Measurements from ENCODE around the gene MEX3D.
A peak's percentile ranks its signal among the peaks of the same experiment; 100 is the strongest.

The MEX3D gene

DNA sequence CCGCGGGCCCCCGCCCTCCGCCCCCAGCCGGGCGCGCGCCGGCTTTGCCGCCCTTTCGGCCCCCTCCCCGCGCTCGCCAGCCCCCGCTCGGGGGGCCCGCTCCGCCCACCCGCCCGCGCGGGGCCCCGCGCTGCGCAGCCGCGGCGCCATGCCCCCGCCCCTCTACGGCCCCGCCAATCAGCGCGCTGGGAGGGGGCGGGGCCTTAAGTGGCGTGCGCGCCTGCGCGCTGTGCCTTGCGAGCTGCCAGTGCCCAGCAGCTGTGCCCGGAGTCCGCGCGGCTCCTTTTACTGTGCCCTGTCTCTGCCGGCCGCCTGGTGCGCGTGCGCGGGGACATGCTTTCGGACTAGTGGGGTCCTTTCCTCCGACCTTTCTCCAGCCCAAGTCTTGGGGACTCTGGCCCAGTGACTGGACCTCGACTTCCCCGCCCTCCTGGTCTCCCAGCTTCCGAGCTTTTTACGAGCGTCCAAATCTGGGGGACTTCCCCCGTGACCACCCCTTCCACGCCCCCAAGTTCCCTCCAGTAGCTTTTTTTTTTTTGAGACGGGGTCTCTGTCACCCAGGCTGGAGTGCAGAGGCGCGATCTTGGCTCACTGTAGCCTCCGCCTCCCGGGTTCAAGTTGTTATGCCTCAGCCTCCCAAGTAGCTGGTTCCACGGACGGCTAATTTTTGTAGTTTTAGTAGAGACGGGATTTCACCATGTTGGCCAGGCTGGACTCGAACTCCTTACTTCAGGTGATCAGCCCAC, 24.8 kb upstream of the MEX3D start, which contains the start of gene MBD3:
Gene MBD3 (minus strand): TSS at position 111 of the 746 bp plus-strand sequence. CDS start 234 bp downstream, outside the sequence.
- DNase-seq = peak; percentile 91 to 92

DNA sequence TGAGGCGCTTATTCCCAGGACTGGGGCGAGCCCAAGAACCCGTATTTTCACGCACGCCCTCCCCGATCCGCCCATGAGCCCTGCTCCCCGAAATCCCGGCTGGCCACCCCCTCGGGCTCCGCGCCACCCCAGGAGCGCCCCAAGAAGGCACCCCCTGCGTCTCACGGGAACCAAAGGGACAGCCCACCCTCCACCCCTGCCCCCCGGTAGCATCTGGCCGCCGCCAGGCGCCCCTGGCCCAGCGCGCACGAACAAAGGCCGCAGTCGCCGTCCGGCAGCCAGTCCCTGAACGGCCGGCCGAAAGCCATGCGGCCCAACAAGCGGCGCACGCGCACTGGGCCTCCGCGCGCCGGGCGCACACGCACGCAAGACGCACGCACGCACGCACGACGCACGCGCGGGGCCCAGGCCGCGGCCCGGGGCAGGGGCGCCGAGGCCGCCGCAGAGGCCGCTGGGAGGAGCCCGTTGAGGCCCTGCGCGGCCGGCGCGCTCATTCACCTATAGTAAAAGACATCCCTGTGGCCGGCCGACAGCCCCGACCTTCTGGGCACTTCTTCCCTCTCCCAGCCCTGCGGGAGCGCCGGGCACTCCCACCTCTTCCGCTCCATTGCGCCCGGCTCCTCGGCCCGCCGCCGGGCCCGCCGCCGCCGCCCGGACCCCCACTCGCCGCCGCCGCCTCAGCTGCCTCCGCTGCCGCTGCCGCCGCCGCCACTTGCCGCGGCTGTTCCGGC, 24.1 kb upstream of the MEX3D start:
- DNase-seq = peak; percentile 85 to 87

DNA sequence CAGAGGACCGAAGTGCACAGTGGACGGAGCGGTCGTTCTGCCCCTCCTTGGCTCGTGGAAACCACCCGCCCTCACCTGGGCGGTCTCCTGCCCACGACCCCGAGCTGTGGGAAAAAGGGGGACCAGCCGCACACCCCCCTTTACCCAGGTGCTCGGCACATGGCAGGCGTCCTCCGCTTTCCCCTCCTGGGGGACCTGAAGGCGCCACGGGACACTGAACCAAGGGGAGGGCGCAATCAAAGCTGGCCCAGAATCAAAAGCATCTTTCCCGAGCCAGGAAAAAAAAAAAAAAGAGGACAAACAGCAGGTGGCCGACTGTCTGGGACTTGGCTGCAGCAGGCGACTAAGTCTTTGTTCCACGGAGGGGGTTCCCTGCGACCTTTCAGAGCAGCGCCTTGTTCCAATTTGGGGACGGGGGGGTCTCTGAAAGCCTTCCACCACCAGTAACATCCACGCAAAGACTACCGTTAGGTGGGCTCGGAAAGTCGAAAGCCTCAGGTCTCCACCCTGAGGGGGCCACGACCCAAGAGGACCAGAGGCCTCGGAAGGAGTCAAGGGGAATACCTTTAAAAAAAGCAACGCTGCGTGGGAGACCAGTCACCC, 23.4 kb upstream of the MEX3D start:
- DNase-seq = no peak

DNA sequence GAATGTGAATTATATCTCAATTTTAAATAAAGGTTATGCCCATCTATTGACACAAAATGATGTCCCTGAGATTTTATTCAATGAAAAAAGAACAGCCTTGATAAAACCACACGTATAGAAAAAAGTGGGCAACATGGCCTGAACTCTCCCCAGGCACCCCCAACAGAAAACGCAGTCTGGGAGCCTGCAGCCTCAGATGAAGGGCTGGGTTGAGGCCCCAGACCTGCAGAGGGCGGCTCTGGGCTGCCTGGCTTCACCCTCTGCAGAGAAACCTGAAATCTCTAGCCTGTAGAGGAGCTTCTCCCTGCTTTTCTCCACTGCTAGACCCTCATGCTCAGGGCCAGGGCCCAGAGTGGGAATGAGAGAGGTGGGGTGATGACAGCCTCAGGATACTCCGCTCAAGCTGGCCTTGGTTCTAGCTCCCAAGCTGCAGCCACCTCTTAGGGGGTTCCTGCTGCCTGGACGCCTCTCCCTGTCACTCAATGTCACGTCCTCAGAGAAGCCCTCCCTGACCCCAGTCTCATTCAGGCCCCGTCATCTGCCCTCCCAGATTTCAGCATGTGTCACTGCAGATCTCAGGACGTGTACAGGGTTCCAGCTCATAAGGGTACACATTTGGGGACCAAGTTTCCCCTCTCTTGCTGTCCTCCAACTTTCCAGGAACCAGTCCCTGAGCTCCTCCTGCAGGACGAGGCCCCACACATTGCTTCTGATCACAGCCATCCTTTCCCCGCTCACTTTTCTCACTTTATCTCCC, 22.7 kb upstream of the MEX3D start:
- DNase-seq = peak; percentile 63 to 65

DNA sequence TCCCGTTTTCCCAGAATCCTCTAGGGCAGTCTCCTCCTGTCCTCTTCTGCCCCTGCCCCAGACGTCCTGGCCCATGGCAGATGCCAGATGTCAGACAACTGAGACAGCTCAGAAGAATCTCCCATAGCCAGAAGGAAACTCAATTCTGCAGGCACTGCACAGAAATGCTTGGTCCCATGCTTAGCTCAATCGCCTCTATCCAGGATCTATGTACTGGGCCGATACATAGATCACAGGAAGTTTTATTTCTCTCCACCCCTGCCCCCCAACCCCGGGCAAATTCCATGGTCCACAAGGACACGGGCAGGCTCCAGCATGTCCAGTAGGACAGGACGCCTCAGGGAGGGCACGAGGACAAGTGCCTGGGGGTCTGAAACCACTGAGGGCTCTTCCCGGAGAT, 19.7 kb upstream of the MEX3D start:
- no peak for DNase-seq

- DNase-seq = no peak
Measured at GRCh38 chr19:1585243-1585580, 17.1 kb upstream of the MEX3D start.

GRCh38 chr19:1584500-1585242, 16.5 kb upstream of the MEX3D start:
- DNase-seq = no peak

- no peak for DNase-seq
Measured at GRCh38 chr19:1582201-1582600, 14.1 kb upstream of the MEX3D start.

DNA sequence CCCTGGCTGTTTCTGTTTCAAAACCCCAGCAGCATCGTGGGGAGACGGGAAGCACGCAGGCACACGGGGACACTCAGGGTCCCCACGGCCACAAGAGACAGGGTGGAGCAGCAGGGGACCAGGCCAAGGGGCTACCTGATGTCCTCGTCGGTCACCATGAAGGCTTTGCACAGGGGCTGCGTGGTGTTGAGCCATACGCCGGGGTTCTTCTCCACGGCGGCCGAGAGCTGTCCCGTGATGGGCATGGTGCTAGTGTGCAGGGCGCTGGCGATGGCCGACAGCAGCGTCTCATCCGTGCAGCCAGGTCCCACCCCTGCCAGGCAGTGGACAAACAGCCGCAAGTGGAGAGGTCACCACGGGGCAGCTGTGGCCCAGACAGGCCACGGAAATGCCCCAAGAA, 12.8 kb upstream of the MEX3D start:
- DNase-seq = no peak

DNA sequence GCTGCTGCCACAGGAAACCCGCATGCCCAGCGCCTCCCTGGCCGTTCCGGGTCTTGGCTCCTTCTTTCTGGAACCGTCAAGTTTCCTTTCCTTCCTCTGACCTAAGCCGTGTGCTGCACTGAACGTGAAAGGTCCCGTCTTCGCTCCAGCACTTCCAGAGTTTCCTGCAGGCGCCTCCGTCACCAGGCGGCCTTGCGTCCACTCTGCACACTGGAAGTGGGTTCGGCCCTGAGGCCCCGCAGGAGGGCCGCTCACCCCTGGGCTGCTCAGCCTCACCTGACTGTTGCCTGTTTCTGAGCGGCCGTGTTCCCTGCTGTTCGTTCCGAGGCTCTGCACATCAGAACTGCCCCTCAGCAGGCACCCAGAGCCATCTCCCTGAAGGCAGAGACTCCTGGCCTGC, 12.3 kb upstream of the MEX3D start:
- DNase-seq = no peak

DNA sequence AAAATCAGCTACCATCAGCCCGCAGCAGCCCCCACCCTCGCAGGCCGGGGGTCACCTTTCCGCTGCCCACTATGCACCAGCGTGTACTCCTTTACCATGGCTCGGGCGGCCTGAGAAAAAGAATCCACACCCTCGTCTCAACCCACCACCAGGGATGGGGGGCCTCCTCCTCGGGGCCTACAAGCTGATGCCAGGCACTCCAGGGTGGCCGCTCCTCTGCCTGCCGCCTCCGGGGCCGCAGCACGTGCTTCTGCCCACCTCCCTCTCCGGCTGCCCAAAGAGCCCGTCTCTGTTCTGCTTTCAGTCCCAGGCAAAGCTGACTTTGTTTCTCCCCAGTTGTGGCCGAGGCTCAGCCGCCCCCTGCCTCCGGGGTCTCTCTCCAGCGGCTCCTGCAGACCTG, 11.1 kb upstream of the MEX3D start:
- DNase-seq = no peak

- DNase-seq = no peak
Measured at GRCh38 chr19:1577929-1578618, 9.9 kb upstream of the MEX3D start.

DNA sequence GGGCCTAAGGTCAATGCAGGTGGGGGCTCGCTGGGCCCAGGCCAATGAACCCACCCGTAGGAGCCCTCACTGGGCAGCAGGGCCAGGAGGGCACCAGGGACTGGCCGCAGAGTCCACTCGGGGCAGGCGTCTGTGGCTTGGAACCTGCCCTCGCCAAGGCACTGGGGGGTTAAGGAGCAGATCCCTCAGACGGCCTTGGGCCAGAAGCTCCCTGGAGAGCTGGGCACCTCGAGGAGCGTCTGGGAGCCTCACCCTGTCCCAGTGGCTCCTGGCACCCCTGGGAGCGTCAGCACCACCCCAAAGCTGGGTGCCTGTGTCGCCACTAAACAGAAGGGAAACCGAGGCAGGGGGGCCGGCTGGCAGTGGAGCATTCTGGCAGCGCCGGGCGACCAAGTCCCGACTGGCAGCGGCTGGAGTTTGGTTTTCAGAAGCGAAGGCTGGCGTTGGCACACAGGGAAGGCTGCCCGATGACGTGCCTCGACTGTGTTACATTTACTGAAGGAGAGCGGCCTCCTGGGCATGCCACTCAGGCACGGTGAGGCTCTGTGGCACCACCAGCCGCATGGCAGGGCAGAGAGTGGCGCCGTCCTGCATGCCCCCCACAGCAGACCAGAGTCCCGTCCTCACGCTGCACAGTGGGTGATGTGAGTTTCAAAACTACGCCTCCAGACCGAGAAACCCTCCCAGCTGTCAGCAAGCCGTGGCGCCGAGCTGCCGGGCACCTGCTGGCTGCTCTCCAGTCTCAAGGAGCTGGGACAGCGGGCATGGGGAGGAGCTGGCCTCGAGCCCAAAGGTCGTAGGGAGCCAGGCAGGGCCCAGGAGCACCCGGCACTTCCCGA, 9.2 kb upstream of the MEX3D start:
- no peak for DNase-seq

GRCh38 chr19:1576242-1577089, 8.3 kb upstream of the MEX3D start:
- no peak for DNase-seq

DNA sequence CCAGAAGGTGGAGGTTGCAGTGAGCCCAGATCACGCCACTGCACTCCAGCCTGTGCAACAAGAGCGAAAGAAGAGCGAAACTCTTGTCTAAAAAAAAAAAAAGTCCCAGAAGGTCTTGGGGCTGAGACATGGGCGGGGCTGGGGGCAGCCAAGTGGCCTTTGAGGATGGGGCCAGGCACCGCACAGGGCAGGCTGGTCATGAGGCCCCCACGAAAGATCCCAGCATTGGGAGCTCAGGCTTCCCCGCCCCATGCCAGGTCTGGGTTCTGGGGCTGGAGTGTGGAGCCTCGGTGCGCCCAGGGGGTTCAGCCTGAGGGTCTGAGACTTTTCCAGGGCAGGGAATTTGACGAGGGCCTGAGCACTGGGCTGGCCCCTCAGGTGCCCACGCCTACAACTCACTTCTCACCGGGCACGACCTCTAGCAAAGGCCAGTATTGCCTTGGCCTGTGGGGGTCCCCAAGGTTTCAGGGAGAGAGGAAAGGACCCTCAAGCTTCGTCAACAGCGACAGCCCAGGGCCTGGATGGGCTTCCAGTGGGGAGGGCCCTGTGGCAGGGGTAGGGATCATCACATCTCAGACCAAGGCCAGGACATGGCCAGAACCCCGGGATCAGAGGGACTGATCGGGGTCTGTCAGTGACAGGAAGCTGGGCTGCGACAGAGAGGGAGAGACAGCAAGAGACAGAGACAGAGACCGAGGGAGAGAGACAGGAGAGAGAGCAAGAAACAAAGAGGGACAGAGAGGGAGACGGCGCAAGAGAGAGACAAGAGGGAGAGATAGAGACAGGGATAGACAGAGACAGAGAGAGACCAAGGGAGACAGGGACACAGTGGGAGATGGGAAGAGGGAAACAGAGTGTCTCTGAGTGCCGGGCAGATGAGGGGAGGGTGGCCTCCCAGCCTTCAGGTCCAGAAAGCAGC, 7.5 kb upstream of the MEX3D start:
- no peak for DNase-seq

GRCh38 chr19:1574354-1575136, 6.4 kb upstream of the MEX3D start:
- no peak for DNase-seq

DNA sequence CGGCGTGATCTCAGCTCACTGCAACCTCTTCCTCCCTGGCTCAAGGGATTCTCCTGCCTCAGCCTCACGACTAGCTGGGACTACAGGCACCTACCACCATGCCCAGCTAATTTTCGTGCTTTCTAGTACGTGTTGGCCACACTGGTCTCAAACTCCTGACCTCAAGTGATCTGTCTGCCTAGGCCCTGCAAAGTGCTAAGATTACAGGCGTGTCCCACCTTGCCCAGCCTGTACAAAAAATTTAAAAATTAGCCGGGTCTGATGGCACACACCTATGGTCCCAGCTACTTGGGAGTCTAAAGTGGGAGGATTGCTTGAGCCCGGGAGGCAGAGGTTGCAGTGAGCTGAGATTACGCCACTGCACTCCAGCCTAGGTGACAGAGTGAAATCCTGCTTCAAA, 4.7 kb upstream of the MEX3D start:
- no peak for DNase-seq

GRCh38 chr19:1571358-1571757, 3.2 kb upstream of the MEX3D start:
- no peak for DNase-seq

All from activated T-cell treated with anti-CD3 and anti-CD28 coated beads, Interleukin-2, amount 50 U/mL, for 48 hours (primary cell).